Lower lobe of right lung (tissue), 2 donors: Measurements from ENCODE around the gene MAPK9. TPM values are rescaled to one million over a fixed set of nuclear protein-coding genes. Genes with fewer than 3 reads are reported as not detected.

Source experiments
- ATAC-seq, 2 donors: fragments of 200-7000 bp; cut with Tn5 transposase; one replicate each; pipeline ENCODE4 v1.9.1; 2020 to 2022; ENCODE audit warnings: mild to moderate bottlenecking in 2 of 2, moderate library complexity in 2 of 2
- DNase-seq: peaks from one replicate; pipeline ENCODE4 v3.0.0-alpha.2; 2020
- H3K27ac ChIP-seq: fragments of 200-600 bp; one replicate; pipeline ENCODE4 v1.8.0; 2022
- H3K27me3 ChIP-seq: fragments of 200-600 bp; one replicate; pipeline ENCODE4 v1.8.0; 2022; ENCODE audit warnings: low read depth
- H3K36me3 ChIP-seq: fragments of 200-600 bp; one replicate; pipeline ENCODE4 v1.8.0; 2022; ENCODE audit warnings: mild to moderate bottlenecking
- H3K4me1 ChIP-seq: fragments of 200-600 bp; one replicate; pipeline ENCODE4 v1.8.0; 2022
- H3K4me3 ChIP-seq: fragments of 200-600 bp; one replicate; pipeline ENCODE4 v1.8.0; 2022; ENCODE audit warnings: mild to moderate bottlenecking
- H3K9me3 ChIP-seq: fragments of 200-600 bp; one replicate; pipeline ENCODE4 v1.8.0; 2022
- intact Hi-C: fragments of 100-400 bp; cut with DNase I; formaldehyde crosslinking; loops from one replicate; pipeline ENCODE4 v1.11.0; 2022
- total RNA-seq: library from RNA; stranded (reverse); fragmentation: NEBNext Ultra II Directional; extraction: Animal tissue kit (Norgen Biotek cat#: 25700); gene quantifications from one replicate; pipeline ENCODE4 v1.2.1, GENCODE V29; 2021
- TF ChIP-seq, protein P1 (sequence below): fragments of 200-600 bp; IDR thresholded peaks from one replicate; pipeline ENCODE4 v1.8.0; 2022; ENCODE audit warnings: antibody characterized with exemption, mild to moderate bottlenecking
- donor health status: DM: no; HTN: yes; CAD: no; lungs with severe emphysema.

The MAPK9 gene
- total RNA-seq, 1 donor from 2014 or later: 43.1 TPM

DNA sequence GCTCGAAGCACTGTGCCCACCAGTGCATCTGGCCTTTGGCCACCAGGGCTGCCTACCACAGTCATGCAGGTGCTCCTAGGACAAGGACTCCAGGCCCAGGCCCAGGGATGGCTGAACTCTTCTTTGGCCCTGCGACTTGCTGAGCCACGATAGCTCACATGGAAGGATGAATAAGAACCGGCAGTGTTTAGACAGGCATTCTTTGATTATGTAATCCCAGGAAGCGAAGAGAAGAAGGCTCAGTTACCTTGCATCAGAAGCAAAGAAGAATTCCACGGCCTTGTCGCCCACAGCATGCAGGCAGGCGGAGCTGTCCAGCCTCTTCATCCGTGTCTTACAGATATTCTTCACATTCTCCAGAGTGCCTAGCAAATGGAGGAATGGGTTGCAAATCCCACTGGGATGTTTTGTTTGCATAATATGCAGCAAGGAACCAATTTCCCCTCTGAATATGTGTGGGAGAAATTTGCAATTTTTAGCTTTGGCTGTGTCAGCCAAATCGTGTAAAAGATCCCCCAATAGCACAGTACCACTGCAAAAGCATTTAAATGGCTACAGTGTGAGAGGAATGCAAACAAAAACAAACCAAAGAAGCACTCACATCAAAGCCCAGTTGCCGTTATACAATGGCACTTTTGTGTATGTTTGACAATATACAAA is 32.2 kb upstream of the MAPK9 start:
- no peak overlapping the region for H3K4me3 ChIP-seq
- no peak for DNase-seq

DNA sequence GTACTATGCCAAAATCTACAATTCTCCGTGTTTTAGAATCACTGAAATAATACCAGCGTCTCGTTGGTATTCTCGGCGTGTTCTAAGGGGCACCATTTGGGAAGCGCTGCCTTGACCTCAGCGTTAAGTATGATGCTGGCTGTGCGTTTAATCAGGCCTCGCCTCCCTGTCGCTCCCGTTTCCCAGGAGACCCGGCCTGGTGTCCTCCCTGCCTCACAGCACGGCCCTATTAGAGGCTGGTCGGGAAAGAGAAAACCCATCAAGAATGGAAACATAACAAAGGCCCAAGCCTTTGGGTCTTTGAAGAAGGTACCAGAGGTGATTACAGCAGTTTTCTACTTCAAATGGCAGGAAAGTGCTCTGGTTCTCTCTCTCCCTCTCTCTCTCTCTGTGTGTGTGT is 31.3 kb upstream of the MAPK9 start:
- Histone ChIP-seq H3K27ac (no peak overlapping the region), H3K4me3 (no peak overlapping the region), H3K36me3 (peaks cover 17% of the 10 kb centered on the region), H3K9me3 (no peaks in the 10 kb centered on the region), H3K4me1 (no peaks in the 10 kb centered on the region), H3K27me3 (no peaks in the 10 kb centered on the region)
- no peak for ATAC-seq
- no peak for DNase-seq
- TF ChIP-seq, protein P1, sequence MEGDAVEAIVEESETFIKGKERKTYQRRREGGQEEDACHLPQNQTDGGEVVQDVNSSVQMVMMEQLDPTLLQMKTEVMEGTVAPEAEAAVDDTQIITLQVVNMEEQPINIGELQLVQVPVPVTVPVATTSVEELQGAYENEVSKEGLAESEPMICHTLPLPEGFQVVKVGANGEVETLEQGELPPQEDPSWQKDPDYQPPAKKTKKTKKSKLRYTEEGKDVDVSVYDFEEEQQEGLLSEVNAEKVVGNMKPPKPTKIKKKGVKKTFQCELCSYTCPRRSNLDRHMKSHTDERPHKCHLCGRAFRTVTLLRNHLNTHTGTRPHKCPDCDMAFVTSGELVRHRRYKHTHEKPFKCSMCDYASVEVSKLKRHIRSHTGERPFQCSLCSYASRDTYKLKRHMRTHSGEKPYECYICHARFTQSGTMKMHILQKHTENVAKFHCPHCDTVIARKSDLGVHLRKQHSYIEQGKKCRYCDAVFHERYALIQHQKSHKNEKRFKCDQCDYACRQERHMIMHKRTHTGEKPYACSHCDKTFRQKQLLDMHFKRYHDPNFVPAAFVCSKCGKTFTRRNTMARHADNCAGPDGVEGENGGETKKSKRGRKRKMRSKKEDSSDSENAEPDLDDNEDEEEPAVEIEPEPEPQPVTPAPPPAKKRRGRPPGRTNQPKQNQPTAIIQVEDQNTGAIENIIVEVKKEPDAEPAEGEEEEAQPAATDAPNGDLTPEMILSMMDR: no peak
- intact Hi-C loops: no loop called here

More for the DNA sequence above, 32.2 kb upstream of the MAPK9 start:
- TF ChIP-seq, protein P1: no peak
- ATAC-seq: no peak
- no peaks in the 10 kb centered on the region for H3K27me3 ChIP-seq
- H3K27ac ChIP-seq: no peak overlapping the region
- no peaks in the 10 kb centered on the region for H3K9me3 ChIP-seq
- no peaks in the 10 kb centered on the region for H3K4me1 ChIP-seq
- H3K36me3 ChIP-seq: peaks cover 17% of the 10 kb centered on the region
- intact Hi-C loops: no loop called here

DNA sequence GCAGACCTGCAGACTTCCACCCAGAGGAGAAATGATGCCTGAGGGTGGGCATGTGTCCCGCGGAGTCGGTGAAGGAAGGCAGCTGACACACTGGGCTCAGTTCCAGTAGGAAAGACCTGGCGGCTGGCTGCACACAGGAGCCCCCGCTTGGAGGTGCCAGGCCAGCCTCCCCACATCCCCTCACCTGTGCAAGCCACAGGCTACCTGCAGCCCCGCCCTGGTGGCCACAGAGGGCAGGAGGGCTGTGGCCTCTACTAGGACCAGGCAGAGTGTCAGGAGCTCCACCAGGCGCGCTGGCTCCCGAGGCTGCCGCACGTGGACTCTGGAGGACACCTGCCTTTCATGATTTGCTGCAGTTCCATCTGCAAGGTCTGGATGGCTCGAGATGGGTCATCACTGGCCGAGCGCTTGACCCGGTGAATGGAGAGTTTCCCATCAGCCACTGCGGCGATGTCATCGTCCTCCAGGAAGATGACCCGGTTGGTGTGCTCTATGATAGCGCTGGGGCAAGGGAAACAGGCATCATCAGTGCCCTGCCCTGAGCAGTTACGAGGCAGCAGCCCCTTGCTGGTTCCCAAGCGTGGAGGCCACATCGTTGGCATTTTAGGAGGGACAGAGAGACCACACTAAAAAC is 26.7 kb upstream of the MAPK9 start:
- no peak for ATAC-seq
- no peak for DNase-seq
- TF ChIP-seq, protein P1: no peak
- intact Hi-C loops: no loop called here
- H3K4me1 ChIP-seq: no peaks in the 10 kb centered on the region
- H3K36me3 ChIP-seq: peaks cover 21% of the 10 kb centered on the region
- H3K27ac ChIP-seq: no peak overlapping the region
- H3K4me3 ChIP-seq: no peak overlapping the region
- no peaks in the 10 kb centered on the region for H3K27me3 ChIP-seq
- H3K9me3 ChIP-seq: no peaks in the 10 kb centered on the region

DNA sequence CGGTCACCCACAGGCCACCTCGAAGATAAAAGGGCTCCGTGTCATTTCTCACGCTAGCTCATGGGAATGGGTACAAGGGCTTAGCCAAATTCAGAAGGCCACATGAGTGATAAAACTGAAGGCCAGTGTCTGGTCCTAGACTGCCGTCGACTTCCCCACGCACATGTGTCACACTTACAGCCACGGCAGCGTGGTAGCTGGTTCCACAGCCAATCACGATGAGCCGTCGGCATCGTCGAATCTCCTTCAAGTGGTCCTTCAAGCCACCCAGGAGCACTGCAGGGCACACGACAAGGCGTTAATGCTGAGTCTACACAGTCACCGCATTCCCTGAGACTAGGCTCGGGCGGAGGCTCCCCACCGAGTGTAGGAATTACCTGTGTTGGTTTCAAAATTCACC is 24.7 kb upstream of the MAPK9 start:
- intact Hi-C loops: no loop called here
- TF ChIP-seq, protein P1: no peak
- no peaks in the 10 kb centered on the region for H3K27me3 ChIP-seq
- no peak for DNase-seq
- H3K36me3 ChIP-seq: peaks cover 16% of the 10 kb centered on the region
- H3K4me1 ChIP-seq: no peaks in the 10 kb centered on the region
- H3K9me3 ChIP-seq: no peaks in the 10 kb centered on the region
- H3K4me3 ChIP-seq: no peak overlapping the region
- no peak for ATAC-seq
- H3K27ac ChIP-seq: no peak overlapping the region

DNA sequence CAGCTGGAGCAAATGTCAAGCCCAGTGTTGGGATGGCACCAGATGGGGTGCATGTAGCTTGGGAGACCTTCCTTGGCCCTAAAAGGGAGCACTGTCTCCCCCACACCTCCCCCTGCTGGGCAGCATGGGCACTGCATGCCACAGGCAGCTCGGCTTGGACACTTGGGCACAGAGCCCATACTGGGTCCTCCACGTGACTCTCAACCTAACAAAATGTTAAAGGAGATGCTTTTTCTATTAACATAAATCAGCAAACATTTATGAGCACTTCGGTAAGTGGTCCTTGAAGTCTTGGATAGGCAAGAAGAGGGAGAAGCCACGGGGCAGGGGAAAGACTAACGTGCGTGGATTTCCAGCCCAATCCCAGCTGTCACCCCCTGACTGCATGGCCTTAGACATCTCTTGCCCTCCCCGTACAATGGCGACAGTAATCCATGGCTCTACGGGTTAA is 23.9 kb upstream of the MAPK9 start:
- intact Hi-C loops: no loop called here
- H3K27me3 ChIP-seq: no peaks in the 10 kb centered on the region
- H3K36me3 ChIP-seq: peaks cover 13% of the 10 kb centered on the region
- H3K9me3 ChIP-seq: no peaks in the 10 kb centered on the region
- no peak overlapping the region for H3K4me3 ChIP-seq
- no peak overlapping the region for H3K27ac ChIP-seq
- DNase-seq: peak; percentile 81
- ATAC-seq: peak; percentile 83 to 88
- TF ChIP-seq, protein P1: peak; percentile 97
- no peaks in the 10 kb centered on the region for H3K4me1 ChIP-seq
